Panc1 (cell line): ENCODE measurements around the gene RLN3. TPM values are rescaled to one million over a fixed set of nuclear protein-coding genes. Genes with fewer than 3 reads are reported as not detected.
"Not testable (repeated sequence)": the region's sequence is repeated elsewhere in the genome, so short reads cannot be mapped to it uniquely, and the experiment has no call there.

ENCODE experiments used
- ATAC-seq: fragments of 200-7000 bp; cut with Tn5 transposase; 2 replicates; pipeline ENCODE4 v1.9.1; 2020; ENCODE audit warnings: mild to moderate bottlenecking, moderate library complexity
- BruUV-seq: library from RNA; stranded (reverse); fragments of 400-500 nt; replicated peaks from 2 replicates; lab custom pipeline; 2021; lab: Mats Ljungman, UMichigan
- CTCF ChIA-PET: fragments of 300-600 bp; sonication (Branson Sonifier 250); formaldehyde crosslinking; loops from one replicate; lab custom pipeline; 2022; ENCODE audit warnings: antibody characterized with exemption; lab: Charles Lee
- POLR2A ChIA-PET: fragments of 300-600 bp; sonication (Branson Sonifier 250); formaldehyde crosslinking; loops from one replicate; lab custom pipeline; 2022; ENCODE audit warnings: antibody characterized with exemption; lab: Charles Lee
- DNase-seq: peaks from one replicate; pipeline ENCODE4 v3.0.0-alpha.2; 2010; ENCODE audit warnings: low read depth, low spot score
- H3K27ac ChIP-seq: 2 replicates; pipeline ENCODE4 v1.5.1; 2011; ENCODE audit warnings: mild to moderate bottlenecking, low read length, inconsistent platforms
- H3K27me3 ChIP-seq: fragments of 200-500 bp; sonication (Bioruptor generic); 2 replicates; pipeline ENCODE4 v1.6.0; 2014; ENCODE audit warnings: low read length, inconsistent platforms; ENCODE audit not compliant: control insufficient read depth, insufficient read depth
- H3K36me3 ChIP-seq: fragments of 200-500 bp; sonication (Bioruptor generic); 2 replicates; pipeline ENCODE4 v1.5.1; 2014; ENCODE audit warnings: inconsistent platforms, mild to moderate bottlenecking, low read length, moderate library complexity; ENCODE audit not compliant: control insufficient read depth, insufficient read depth
- H3K4me1 ChIP-seq: 2 replicates; pipeline ENCODE4 v1.5.1; 2011; ENCODE audit warnings: inconsistent platforms, mild to moderate bottlenecking, low read length, moderate library complexity; ENCODE audit not compliant: control insufficient read depth, insufficient read depth
- H3K4me3 ChIP-seq, 2 experiments: 2 replicates each; pipeline ENCODE4 v1.5.1; 2011 to 2012; ENCODE audit warnings: low read depth in 2 of 2, low read length in 2 of 2, mild to moderate bottlenecking in 2 of 2, inconsistent platforms in 1 of 2, moderate library complexity in 1 of 2
- H3K9me3 ChIP-seq: fragments of 200-500 bp; sonication (Bioruptor generic); 2 replicates; pipeline ENCODE4 v1.5.1; 2014; ENCODE audit warnings: low read depth, mild to moderate bottlenecking, inconsistent platforms, low read length, moderate library complexity; ENCODE audit not compliant: control insufficient read depth, insufficient read depth
- POLR2AphosphoS5 ChIP-seq: IDR thresholded peaks from 2 replicates; pipeline ENCODE4 v1.6.1; 2012; ENCODE audit warnings: mild to moderate bottlenecking, low read depth, low read length, moderate library complexity
- SIN3A ChIP-seq: IDR thresholded peaks from 2 replicates; pipeline ENCODE4 v1.6.1; 2012; ENCODE audit warnings: low read depth, mild to moderate bottlenecking, low read length, moderate library complexity, borderline replicate concordance; ENCODE audit not compliant: insufficient read depth
- TCF7L2 ChIP-seq: IDR thresholded peaks from 2 replicates; pipeline ENCODE4 v1.6.1; 2011; ENCODE audit warnings: mild to moderate bottlenecking, low read depth, low read length, inconsistent platforms
- in situ Hi-C: cut with HindIII; loops from 2 replicates; pipeline ENCODE4 v1.10.0; 2016; ENCODE audit warnings: low sequenced_read_pairs, low pct_unique_long_range_greater_than_20kb
- intact Hi-C: fragments of 100-400 bp; cut with micrococcal nuclease; formaldehyde crosslinking; loops from one replicate; pipeline ENCODE4 v1.10.0; 2022; ENCODE audit not compliant: unreplicated experiment
- total RNA-seq: library from RNA; stranded (reverse); gene quantifications from one replicate; pipeline ENCODE4 v1.2.1, GENCODE V29; 2021; ENCODE audit not compliant: unreplicated experiment
- TF ChIP-seq, protein P1 (sequence below), 2 experiments: IDR thresholded peaks; 2 replicates each; pipeline ENCODE4 v1.6.1; 2011 to 2012; ENCODE audit warnings: low read depth in 2 of 2, control low read depth in 1 of 2, low read length in 1 of 2, mild to moderate bottlenecking in 1 of 2, moderate library complexity in 1 of 2; ENCODE audit not compliant: insufficient read depth in 1 of 2
- TF ChIP-seq, protein P2 (sequence below): fragments of 450-650 bp; IDR thresholded peaks from 2 replicates; pipeline ENCODE4 v1.5.1; 2017; ENCODE audit warnings: mild to moderate bottlenecking

RLN3 gene
- total RNA-seq, 1 experiment from 2014 or later, result not detected

DNA sequence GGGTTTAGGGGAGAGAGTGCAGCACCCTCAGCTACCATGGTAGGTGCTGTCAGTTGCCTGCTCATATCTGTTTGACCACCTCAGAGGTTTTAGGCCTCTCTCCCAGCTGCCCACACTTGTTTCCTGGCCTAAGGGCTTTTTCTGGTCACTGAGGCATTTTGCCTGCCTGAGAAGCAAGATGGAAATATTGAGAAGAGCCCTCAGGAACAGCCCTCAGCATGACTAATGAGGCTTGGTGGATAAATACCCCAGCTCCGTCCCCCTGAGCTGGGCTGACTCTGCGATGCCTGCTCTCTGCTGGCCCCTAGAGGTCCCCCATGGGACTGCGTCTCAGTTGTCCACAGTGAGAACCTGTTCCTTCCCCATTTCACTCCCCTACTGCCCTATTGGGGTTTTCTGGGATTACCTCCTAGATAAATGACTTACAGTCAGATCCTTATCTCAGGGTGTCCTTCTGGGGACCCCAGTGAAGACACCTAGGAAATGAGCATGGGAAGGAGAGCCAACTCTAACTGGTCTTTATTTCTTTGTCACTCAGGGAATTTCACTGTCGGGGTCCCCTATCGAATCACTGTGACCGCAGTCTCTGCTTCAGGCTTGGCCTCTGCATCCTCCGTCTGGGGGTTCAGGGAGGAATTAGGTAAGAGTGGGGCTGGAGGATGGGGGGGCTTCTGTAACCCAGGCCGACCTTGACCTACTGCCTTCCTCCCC, 20.6 kb downstream of the RLN3 start:
- BruUV-seq, result no TSS peak
- Histone ChIP-seq H3K27ac (no peak overlapping the region), H3K4me3 (no peak overlapping the region), H3K9me3 (no peaks in the 10 kb centered on the region), H3K36me3 (no peaks in the 10 kb centered on the region), H3K27me3 (no peaks in the 10 kb centered on the region), H3K4me1 (no peaks in the 10 kb centered on the region)
- DNase-seq, result no peak
- in situ Hi-C loops, result no loop called here
- CTCF ChIA-PET, result interaction anchor here (0.5 to 0.7 kb wide), 4 partner anchors 101 to 351 kb away, joined by 3 to 9 read pairs (median 7); no protein-coding TSS in a partner anchor
- peak; percentile 84 for ATAC-seq
- no peak for TF ChIP-seq TCF7L2
- TF ChIP-seq, protein P1, sequence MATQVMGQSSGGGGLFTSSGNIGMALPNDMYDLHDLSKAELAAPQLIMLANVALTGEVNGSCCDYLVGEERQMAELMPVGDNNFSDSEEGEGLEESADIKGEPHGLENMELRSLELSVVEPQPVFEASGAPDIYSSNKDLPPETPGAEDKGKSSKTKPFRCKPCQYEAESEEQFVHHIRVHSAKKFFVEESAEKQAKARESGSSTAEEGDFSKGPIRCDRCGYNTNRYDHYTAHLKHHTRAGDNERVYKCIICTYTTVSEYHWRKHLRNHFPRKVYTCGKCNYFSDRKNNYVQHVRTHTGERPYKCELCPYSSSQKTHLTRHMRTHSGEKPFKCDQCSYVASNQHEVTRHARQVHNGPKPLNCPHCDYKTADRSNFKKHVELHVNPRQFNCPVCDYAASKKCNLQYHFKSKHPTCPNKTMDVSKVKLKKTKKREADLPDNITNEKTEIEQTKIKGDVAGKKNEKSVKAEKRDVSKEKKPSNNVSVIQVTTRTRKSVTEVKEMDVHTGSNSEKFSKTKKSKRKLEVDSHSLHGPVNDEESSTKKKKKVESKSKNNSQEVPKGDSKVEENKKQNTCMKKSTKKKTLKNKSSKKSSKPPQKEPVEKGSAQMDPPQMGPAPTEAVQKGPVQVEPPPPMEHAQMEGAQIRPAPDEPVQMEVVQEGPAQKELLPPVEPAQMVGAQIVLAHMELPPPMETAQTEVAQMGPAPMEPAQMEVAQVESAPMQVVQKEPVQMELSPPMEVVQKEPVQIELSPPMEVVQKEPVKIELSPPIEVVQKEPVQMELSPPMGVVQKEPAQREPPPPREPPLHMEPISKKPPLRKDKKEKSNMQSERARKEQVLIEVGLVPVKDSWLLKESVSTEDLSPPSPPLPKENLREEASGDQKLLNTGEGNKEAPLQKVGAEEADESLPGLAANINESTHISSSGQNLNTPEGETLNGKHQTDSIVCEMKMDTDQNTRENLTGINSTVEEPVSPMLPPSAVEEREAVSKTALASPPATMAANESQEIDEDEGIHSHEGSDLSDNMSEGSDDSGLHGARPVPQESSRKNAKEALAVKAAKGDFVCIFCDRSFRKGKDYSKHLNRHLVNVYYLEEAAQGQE (IDR thresholded peaks at IDR 0.05; ENCODE audit: insufficient read depth in 1 of 2, low read depth in 2 of 2, low read length in 1 of 2), result no peak
- TF ChIP-seq, protein P2, sequence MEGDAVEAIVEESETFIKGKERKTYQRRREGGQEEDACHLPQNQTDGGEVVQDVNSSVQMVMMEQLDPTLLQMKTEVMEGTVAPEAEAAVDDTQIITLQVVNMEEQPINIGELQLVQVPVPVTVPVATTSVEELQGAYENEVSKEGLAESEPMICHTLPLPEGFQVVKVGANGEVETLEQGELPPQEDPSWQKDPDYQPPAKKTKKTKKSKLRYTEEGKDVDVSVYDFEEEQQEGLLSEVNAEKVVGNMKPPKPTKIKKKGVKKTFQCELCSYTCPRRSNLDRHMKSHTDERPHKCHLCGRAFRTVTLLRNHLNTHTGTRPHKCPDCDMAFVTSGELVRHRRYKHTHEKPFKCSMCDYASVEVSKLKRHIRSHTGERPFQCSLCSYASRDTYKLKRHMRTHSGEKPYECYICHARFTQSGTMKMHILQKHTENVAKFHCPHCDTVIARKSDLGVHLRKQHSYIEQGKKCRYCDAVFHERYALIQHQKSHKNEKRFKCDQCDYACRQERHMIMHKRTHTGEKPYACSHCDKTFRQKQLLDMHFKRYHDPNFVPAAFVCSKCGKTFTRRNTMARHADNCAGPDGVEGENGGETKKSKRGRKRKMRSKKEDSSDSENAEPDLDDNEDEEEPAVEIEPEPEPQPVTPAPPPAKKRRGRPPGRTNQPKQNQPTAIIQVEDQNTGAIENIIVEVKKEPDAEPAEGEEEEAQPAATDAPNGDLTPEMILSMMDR, result peak; percentile 92
- POLR2A ChIA-PET, result interaction anchor here (0.6 to 0.7 kb wide), 3 partner anchors 64 to 168 kb away, joined by 6 to 11 read pairs (median 7); a partner anchor contains a TSS
- intact Hi-C loops, result no loop called here

DNA sequence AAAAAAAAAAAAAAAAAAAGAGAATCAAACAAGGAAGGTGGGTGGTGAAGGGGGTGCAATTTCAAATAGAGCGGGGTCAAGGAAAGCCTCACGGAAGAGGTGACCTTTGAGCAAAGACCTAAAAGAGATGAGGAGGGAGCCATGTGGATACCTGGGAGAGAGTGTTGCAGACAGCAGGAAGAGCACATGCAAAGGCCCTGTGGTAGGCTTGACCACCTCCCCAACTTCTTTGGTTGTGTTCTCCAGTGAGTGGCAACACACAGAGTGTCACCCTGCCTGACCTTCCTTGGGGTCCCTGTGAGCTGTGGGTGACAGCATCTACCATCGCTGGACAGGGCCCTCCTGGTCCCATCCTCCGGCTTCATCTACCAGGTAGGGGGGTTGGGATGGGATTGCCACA, 22.6 kb downstream of the RLN3 start:
- no peak overlapping the region for H3K27ac ChIP-seq
- BruUV-seq, result no TSS peak
- CTCF ChIA-PET, result no interaction called here
- no peaks in the 10 kb centered on the region for H3K27me3 ChIP-seq
- in situ Hi-C loops (no loop called here), intact Hi-C loops (no loop called here)
- H3K4me1 ChIP-seq, result no peaks in the 10 kb centered on the region
- TF ChIP-seq POLR2AphosphoS5 (no peak), TCF7L2 (no peak), SIN3A (no peak)
- TF ChIP-seq, protein P2, result no peak
- TF ChIP-seq, protein P1 (IDR thresholded peaks at IDR 0.05; ENCODE audit: insufficient read depth in 1 of 2, low read depth in 2 of 2, low read length in 1 of 2), result no peak
- POLR2A ChIA-PET, result interaction anchor here (0.6 kb wide), 1 partner anchor 9 kb away, joined by 5 read pairs; no protein-coding TSS in a partner anchor
- DNase-seq (no peak), ATAC-seq (no peak)
- no peaks in the 10 kb centered on the region for H3K9me3 ChIP-seq
- H3K36me3 ChIP-seq, result no peaks in the 10 kb centered on the region
- no peak overlapping the region for H3K4me3 ChIP-seq

DNA sequence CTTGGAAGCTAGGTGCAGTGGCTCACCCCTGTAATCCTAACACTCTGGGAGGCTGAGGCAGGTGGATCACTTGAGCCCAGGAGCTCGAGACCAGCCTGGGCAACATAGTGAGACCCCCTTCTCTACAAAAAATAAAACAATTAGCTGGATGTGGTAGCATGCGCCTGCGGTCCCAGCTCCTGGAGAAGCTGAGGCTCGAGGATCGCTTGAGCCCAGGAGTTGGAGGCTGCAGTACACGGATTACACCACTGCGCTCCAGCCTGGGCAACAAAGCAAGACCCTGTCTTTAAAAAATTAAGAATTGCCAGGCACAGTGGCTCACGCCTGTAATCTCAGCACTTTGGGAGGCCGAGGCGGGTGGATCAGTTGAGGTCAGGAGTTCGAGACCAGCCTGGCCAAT, 23.0 kb downstream of the RLN3 start:
- POLR2A ChIA-PET, ATAC-seq, in situ Hi-C loops, H3K27me3 ChIP-seq, DNase-seq, H3K36me3 ChIP-seq, H3K9me3 ChIP-seq, H3K27ac ChIP-seq, H3K4me1 ChIP-seq, intact Hi-C loops, H3K4me3 ChIP-seq, BruUV-seq: not testable (repeated sequence)
- CTCF ChIA-PET, result interaction anchor here (0.6 kb wide), 2 partner anchors 22 to 32 kb away, joined by 3 read pairs; no protein-coding TSS in a partner anchor
